Activated B cell treated with CpG ODN at 0.5 μM for 24 hours (primary cell): ENCODE measurements around the gene SYCE3. TPM values are rescaled to one million over a fixed set of nuclear protein-coding genes. Genes with fewer than 3 reads are reported as not detected.

Experiments used
- ATAC-seq: fragments of 200-7000 bp; cut with Tn5 transposase; one replicate; pipeline ENCODE4 v1.10.0; 2021; ENCODE audit warnings: low read depth, mild to moderate bottlenecking, moderate library complexity
- CTCF ChIA-PET: fragments of 350-600 bp; sonication (Branson Sonifier 250); formaldehyde crosslinking; loops from one replicate; lab custom pipeline; 2021; ENCODE audit warnings: antibody characterized with exemption; lab: Charles Lee
- POLR2A ChIA-PET: fragments of 350-600 bp; sonication (Branson Sonifier 250); formaldehyde crosslinking; loops from one replicate; lab custom pipeline; 2021; ENCODE audit warnings: antibody characterized with exemption; lab: Charles Lee
- DNase-seq: peaks from one replicate; pipeline ENCODE4 v3.0.0; 2022
- H3K27ac Mint-ChIP-seq: one replicate; pipeline ENCODE4 v1.8.0; 2020; ENCODE audit warnings: mixed read lengths
- H3K27me3 Mint-ChIP-seq: one replicate; pipeline ENCODE4 v1.8.0; 2021; ENCODE audit warnings: mixed read lengths
- H3K36me3 Mint-ChIP-seq: one replicate; pipeline ENCODE4 v1.8.0; 2021; ENCODE audit warnings: low read depth, mixed read lengths
- H3K4me1 Mint-ChIP-seq: one replicate; pipeline ENCODE4 v1.8.0; 2021; ENCODE audit warnings: mixed read lengths
- H3K4me3 Mint-ChIP-seq: one replicate; pipeline ENCODE4 v1.8.0; 2020; ENCODE audit warnings: mild to moderate bottlenecking, mixed read lengths
- H3K9me3 Mint-ChIP-seq: one replicate; pipeline ENCODE4 v1.8.0; 2020; ENCODE audit warnings: mixed read lengths
- CTCF ChIP-seq: fragments of 200-600 bp; IDR thresholded peaks from one replicate; pipeline ENCODE4 v1.8.0; 2022; ENCODE audit warnings: antibody characterized with exemption, mild to moderate bottlenecking
- intact Hi-C: fragments of 100-400 bp; cut with micrococcal nuclease; formaldehyde crosslinking; loops from one replicate; pipeline ENCODE4 v1.15.1; 2024
- total RNA-seq: library from RNA; stranded (reverse); gene quantifications from 2 replicates; pipeline ENCODE4 v1.2.3, GENCODE V29; 2022

Gene SYCE3
- total RNA-seq, 1 donor from 2014 or later, result not detected

DNA sequence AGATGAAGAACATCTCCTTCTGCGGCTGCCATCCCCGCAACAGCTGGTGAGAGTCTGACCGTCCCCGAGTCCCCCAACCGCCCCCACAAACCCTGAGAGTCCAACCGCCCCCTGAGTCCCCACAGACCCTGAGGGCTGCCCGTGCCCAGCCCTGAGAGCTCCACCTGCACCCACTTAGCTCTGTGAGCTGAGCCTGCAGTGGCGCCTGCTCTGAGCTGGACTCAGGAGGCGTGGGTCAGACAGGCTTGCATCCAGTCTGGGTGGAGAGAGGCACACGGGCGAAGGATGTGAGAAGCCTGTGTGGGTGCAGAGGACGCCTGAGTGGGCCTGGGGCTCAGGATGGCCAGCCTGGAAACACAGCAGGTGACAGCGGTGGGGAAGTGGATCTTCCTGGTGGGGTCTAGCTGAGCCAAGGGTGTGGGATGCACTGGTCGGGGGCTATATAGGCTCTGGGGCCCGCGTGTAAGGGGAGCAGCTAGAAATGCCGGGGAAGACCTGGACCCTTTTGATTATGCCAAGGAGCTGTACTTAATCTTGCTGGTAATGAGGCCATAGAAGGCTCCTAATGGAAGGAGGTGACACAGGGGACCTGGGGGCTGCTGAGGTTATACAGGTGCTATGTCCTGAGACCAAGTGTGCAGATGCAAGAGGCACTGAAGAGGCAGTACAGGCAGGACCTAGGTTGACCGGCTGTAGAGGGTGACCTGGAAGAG, 44.4 kb upstream of the SYCE3 start:
- H3K27ac Mint-ChIP-seq, result no peak overlapping the region
- peaks cover 2% of the 10 kb centered on the region for H3K4me1 Mint-ChIP-seq
- DNase-seq (no peak), ATAC-seq (no peak)
- intact Hi-C loops, result no loop called here
- ChIA-PET CTCF (no interaction called here), POLR2A (interaction anchor here (0.7 kb wide), 1 partner anchor 32 kb away, joined by 3 read pairs; no protein-coding TSS in a partner anchor)
- no peaks in the 10 kb centered on the region for H3K9me3 Mint-ChIP-seq
- H3K27me3 Mint-ChIP-seq, result peaks cover 48% of the 10 kb centered on the region
- no peaks in the 10 kb centered on the region for H3K36me3 Mint-ChIP-seq
- TF ChIP-seq CTCF, result no peak
- no peak overlapping the region for H3K4me3 Mint-ChIP-seq

- Mint-ChIP-seq H3K9me3 (no peaks in the 10 kb centered on the region), H3K27ac (no peak overlapping the region), H3K4me3 (no peak overlapping the region), H3K4me1 (peaks cover 7% of the 10 kb centered on the region), H3K36me3 (no peaks in the 10 kb centered on the region), H3K27me3 (peaks cover 55% of the 10 kb centered on the region)
- intact Hi-C loops, result no loop called here
- ChIA-PET POLR2A (no interaction called here), CTCF (no interaction called here)
- DNase-seq, result no peak
- TF ChIP-seq CTCF, result no peak
- ATAC-seq, result no peak
Observed at GRCh38 chr22:50606165-50606945, 43.6 kb upstream of the SYCE3 start.

DNA sequence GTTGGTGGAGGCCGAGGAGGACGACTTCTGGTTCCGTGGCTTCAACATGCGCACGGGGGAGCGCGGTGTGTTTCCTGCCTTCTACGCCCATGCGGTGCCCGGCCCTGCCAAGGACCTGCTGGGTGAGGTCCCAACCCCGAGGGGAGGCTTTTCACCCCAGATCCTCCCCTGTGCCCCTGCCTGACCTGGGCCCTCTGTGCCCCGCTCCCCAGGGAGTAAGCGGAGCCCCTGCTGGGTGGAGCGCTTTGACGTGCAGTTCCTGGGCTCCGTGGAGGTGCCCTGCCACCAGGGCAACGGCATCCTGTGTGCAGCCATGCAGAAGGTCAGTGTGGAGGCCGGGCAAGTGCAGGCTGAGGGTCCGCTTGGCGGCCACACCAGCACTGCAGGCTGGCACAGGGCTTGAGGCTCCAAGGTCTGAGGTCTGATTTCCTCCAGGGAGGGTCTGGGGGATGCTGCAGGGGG, 42.9 kb upstream of the SYCE3 start:
- Mint-ChIP-seq H3K36me3 (no peaks in the 10 kb centered on the region), H3K4me1 (peaks cover 7% of the 10 kb centered on the region), H3K4me3 (no peak overlapping the region), H3K27me3 (peaks cover 54% of the 10 kb centered on the region), H3K27ac (no peak overlapping the region), H3K9me3 (no peaks in the 10 kb centered on the region)
- ATAC-seq (no peak), DNase-seq (no peak)
- ChIA-PET CTCF (no interaction called here), POLR2A (no interaction called here)
- no peak for TF ChIP-seq CTCF
- intact Hi-C loops, result no loop called here

- no peaks in the 10 kb centered on the region for H3K9me3 Mint-ChIP-seq
- POLR2A ChIA-PET, result no interaction called here
- DNase-seq (no peak), ATAC-seq (no peak)
- no peaks in the 10 kb centered on the region for H3K36me3 Mint-ChIP-seq
- peaks cover 8% of the 10 kb centered on the region for H3K4me1 Mint-ChIP-seq
- intact Hi-C loops, result no loop called here
- CTCF ChIA-PET, result no interaction called here
- no peak overlapping the region for H3K27ac Mint-ChIP-seq
- no peak for TF ChIP-seq CTCF
- no peak overlapping the region for H3K4me3 Mint-ChIP-seq
- peaks cover 49% of the 10 kb centered on the region for H3K27me3 Mint-ChIP-seq
Observed at GRCh38 chr22:50605002-50605612, 42.4 kb upstream of the SYCE3 start.
